SK-N-SH (cell line): ENCODE results near the gene SPECC1L. TPM values are rescaled to one million over a fixed set of nuclear protein-coding genes. Genes with fewer than 3 reads are reported as not detected.

Experiments
- CTCF ChIA-PET: fragments of 300-600, 350-600 bp; formaldehyde crosslinking; extraction: SDS; loops from one replicate; lab custom pipeline; 2021; lab: Yijun Ruan, JAX
- POLR2A ChIA-PET: fragments of 350-600 bp; sonication (Branson Sonifier 250); formaldehyde crosslinking; extraction: SDS; loops from one replicate; lab custom pipeline; 2020; ENCODE audit warnings: antibody characterized with exemption, inconsistent platforms; lab: Yijun Ruan, JAX
- DNase-seq: peaks from one replicate; pipeline ENCODE4 v3.0.0; 2012
- H2AFZ ChIP-seq: fragments of 200-600 bp; sonication (generic); 2 replicates; pipeline ENCODE4 v1.8.1; 2016; ENCODE audit warnings: antibody characterized with exemption, mild to moderate bottlenecking, low read depth
- H3F3A ChIP-seq: fragments of 200-600 bp; sonication (generic); replicated peaks from 2 replicates; pipeline ENCODE3; 2016; ENCODE audit warnings: antibody characterized with exemption, mild to moderate bottlenecking; ENCODE audit not compliant: insufficient read depth
- H3K27ac ChIP-seq, 2 experiments: fragments of 200-500 bp in 1 of 2; fragments of 200-600 bp in 1 of 2; sonication (Bioruptor generic) in 1 of 2; sonication (generic), shearing (Covaris generic) in 1 of 2; 2 replicates each; pipeline versions ENCODE4 v1.5.1 to v1.6.1; 2014 to 2016; ENCODE audit warnings: low read depth in 2 of 2, inconsistent platforms in 1 of 2, low read length in 1 of 2, mild to moderate bottlenecking in 1 of 2, mixed read lengths in 1 of 2
- H3K27me3 ChIP-seq: fragments of 200-600 bp; sonication (generic), shearing (Covaris generic); 2 replicates; pipeline ENCODE4 v1.6.1; 2016; ENCODE audit warnings: mixed run types; ENCODE audit not compliant: insufficient read depth
- H3K36me3 ChIP-seq, 2 experiments: fragments of 200-500 bp in 1 of 2; fragments of 200-600 bp in 1 of 2; sonication (Bioruptor generic) in 1 of 2; sonication (generic) in 1 of 2; replicated peaks in 1 of 2; 2 replicates each; pipeline versions ENCODE3 to v1.5.1; 2014 to 2016; ENCODE audit warnings: low read length in 1 of 2, mild to moderate bottlenecking in 1 of 2; ENCODE audit not compliant: insufficient read depth in 2 of 2, control insufficient read depth in 1 of 2
- H3K4me1 ChIP-seq, 2 experiments: fragments of 200-500 bp in 1 of 2; fragments of 200-600 bp in 1 of 2; sonication (Bioruptor generic) in 1 of 2; sonication (generic), shearing (Covaris generic) in 1 of 2; 2 replicates each; pipeline versions ENCODE4 v1.5.1 to v1.6.1; 2014 to 2016; ENCODE audit warnings: low read depth in 1 of 2, low read length in 1 of 2, mixed run types in 1 of 2; ENCODE audit not compliant: insufficient read depth in 2 of 2, control insufficient read depth in 1 of 2
- H3K4me2 ChIP-seq: fragments of 200-600 bp; sonication (generic), shearing (Covaris generic); 2 replicates; pipeline ENCODE4 v1.6.1; 2017; ENCODE audit warnings: mixed run types
- H3K4me3 ChIP-seq, 2 experiments: fragments of 200-500 bp in 1 of 2; fragments of 200-600 bp in 1 of 2; sonication (Bioruptor generic) in 1 of 2; sonication (generic), shearing (Covaris generic) in 1 of 2; 2 replicates each; pipeline versions ENCODE4 v1.5.1 to v1.8.1; 2014 to 2016; ENCODE audit warnings: low read depth in 2 of 2, inconsistent platforms in 1 of 2, low read length in 1 of 2, mild to moderate bottlenecking in 1 of 2, mixed read lengths in 1 of 2, moderate library complexity in 1 of 2
- H3K79me2 ChIP-seq: fragments of 200-600 bp; sonication (generic); 2 replicates; pipeline ENCODE4 v1.8.1; 2017; ENCODE audit warnings: mild to moderate bottlenecking; ENCODE audit not compliant: insufficient read depth
- H3K9ac ChIP-seq: fragments of 200-600 bp; sonication (generic); 2 replicates; pipeline ENCODE4 v1.6.1; 2017; ENCODE audit warnings: mixed run types
- H3K9me2 ChIP-seq: fragments of 200-600 bp; sonication (generic); 2 replicates; pipeline ENCODE4 v1.6.1; 2017; ENCODE audit warnings: mixed run types
- H3K9me3 ChIP-seq: fragments of 200-600 bp; sonication (generic); 2 replicates; pipeline ENCODE4 v1.6.1; 2017; ENCODE audit warnings: mixed run types, mild to moderate bottlenecking, moderate library complexity
- H4K20me1 ChIP-seq: fragments of 200-600 bp; sonication (generic); 2 replicates; pipeline ENCODE4 v1.6.1; 2017; ENCODE audit warnings: mild to moderate bottlenecking, mixed run types; ENCODE audit not compliant: insufficient read depth
- CHD2 ChIP-seq: fragments of 150-350 bp; IDR thresholded peaks from 2 replicates; pipeline ENCODE4 v1.6.1; 2018; ENCODE audit warnings: low read length; ENCODE audit not compliant: partially characterized antibody
- ELF1 ChIP-seq: IDR thresholded peaks from 2 replicates; pipeline ENCODE4 v1.4.0; 2012
- EP300 ChIP-seq, 2 experiments: IDR thresholded peaks; 2 replicates each; pipeline versions ENCODE4 v1.4.0 to v1.6.1; 2012; ENCODE audit warnings: borderline replicate concordance in 1 of 2, low read depth in 1 of 2, low read length in 1 of 2
- FOSL2 ChIP-seq: IDR thresholded peaks from 2 replicates; pipeline ENCODE4 v1.4.0; 2012; ENCODE audit warnings: low read depth, mild to moderate bottlenecking, moderate library complexity, borderline replicate concordance
- GATA2 ChIP-seq: sonication (generic); formaldehyde crosslinking; IDR thresholded peaks from 2 replicates; pipeline ENCODE4 v1.5.0; 2020; ENCODE audit warnings: mild to moderate bottlenecking, missing genetic modification reagents
- MXI1 ChIP-seq: IDR thresholded peaks from 2 replicates; pipeline ENCODE4 v1.6.1; 2012; ENCODE audit warnings: mild to moderate bottlenecking, low read depth, low read length, improper control_type of control experiment
- NFIC ChIP-seq: IDR thresholded peaks from 2 replicates; pipeline ENCODE4 v1.4.0; 2012; ENCODE audit warnings: borderline replicate concordance
- RCOR1 ChIP-seq: fragments of 150-350 bp; IDR thresholded peaks from 2 replicates; pipeline ENCODE4 v1.6.1; 2017; ENCODE audit warnings: antibody characterized with exemption, low read length
- RXRA ChIP-seq: IDR thresholded peaks from 2 replicates; pipeline ENCODE4 v1.4.0; 2012; ENCODE audit warnings: low read depth, mild to moderate bottlenecking, borderline replicate concordance
- SIN3A ChIP-seq: IDR thresholded peaks from 2 replicates; pipeline ENCODE4 v1.6.1; 2012; ENCODE audit warnings: low read depth, mild to moderate bottlenecking, low read length, moderate library complexity, borderline replicate concordance
- SMC3 ChIP-seq: IDR thresholded peaks from 2 replicates; pipeline ENCODE4 v1.6.1; 2012; ENCODE audit warnings: low read depth, low read length, improper control_type of control experiment
- TAF1 ChIP-seq: IDR thresholded peaks from 2 replicates; pipeline ENCODE4 v1.6.1; 2012; ENCODE audit warnings: low read depth, mild to moderate bottlenecking, low read length, moderate library complexity, borderline replicate concordance
- TEAD4 ChIP-seq: IDR thresholded peaks from 2 replicates; pipeline ENCODE4 v1.4.0; 2012; ENCODE audit warnings: mild to moderate bottlenecking, borderline replicate concordance; ENCODE audit not compliant: insufficient read depth
- WGBS: methylation state at CpG from one replicate; pipeline ENCODE4 v1.1.6; 2017; ENCODE audit warnings: low lambda C conversion rate; 5-methylcytosine and 5-hydroxymethylcytosine counted together
- polyA plus RNA-seq, 3 experiments: library from polyadenylated mRNA; depleted of rRNA; stranded (reverse); fragments of >200 nt; gene quantifications; 2 replicates each; pipeline ENCODE4 v1.2.3, GENCODE V29; 2012
- TF ChIP-seq, protein P1 (sequence below): IDR thresholded peaks from 2 replicates; pipeline ENCODE4 v1.4.0; 2012; ENCODE audit warnings: low read depth
- TF ChIP-seq, protein P2 (sequence below): IDR thresholded peaks from 2 replicates; pipeline ENCODE4 v1.4.0; 2012; ENCODE audit warnings: low read depth, borderline replicate concordance
- TF ChIP-seq, protein P3 (sequence below): fragments of 150-350 bp; IDR thresholded peaks from 2 replicates; pipeline ENCODE4 v1.6.1; 2016; ENCODE audit warnings: mild to moderate bottlenecking, low read depth, low read length

SPECC1L gene
- polyA plus RNA-seq, 1 of the 3 experiments (the other 2 are of a cell fraction), result 22.9 TPM

DNA sequence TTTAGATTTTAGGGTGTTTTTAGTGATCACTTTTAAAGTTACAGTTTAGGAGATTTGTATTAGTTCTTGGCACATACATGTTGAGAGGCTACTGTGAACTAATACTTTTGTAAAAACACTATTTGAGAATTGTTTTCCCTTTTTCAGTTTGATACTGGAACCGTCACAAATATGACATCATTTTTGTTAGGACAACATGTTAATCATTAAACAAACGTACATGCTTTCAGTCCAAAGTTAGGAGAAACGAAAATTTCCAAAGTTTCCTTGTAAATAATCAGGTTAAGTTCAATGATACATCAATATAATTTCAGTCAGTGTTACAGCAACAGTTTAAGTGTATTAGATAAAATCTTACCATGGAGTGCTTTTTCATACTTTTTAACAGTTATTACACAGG is 53.1 kb downstream of the SPECC1L start:
- TF ChIP-seq RXRA (no peak), RCOR1 (no peak)
- Histone ChIP-seq H3K27ac (peak overlapping the region; percentile 80 to 97), H3K36me3 (peaks cover 36 to 38% of the 10 kb centered on the region in 2 experiments), H3K4me3 (no peak overlapping the region), H3K79me2 (peaks cover 70% of the 10 kb centered on the region), H3K4me2 (peak overlapping the region; percentile 77; the same call in 1 of the 2 replicates), H3K9me2 (no peaks in the 10 kb centered on the region), H3F3A (peaks cover 55% of the 10 kb centered on the region), H4K20me1 (no peaks in the 10 kb centered on the region), H3K9ac (peak overlapping the region; percentile 22; the same call in 1 of the 2 replicates), H3K4me1 (peaks cover 17 to 45% of the 10 kb centered on the region in 2 experiments; a peak in 2 of 4 replicates), H2AFZ (no peak overlapping the region), H3K9me3 (no peaks in the 10 kb centered on the region), H3K27me3 (no peaks in the 10 kb centered on the region)
- CTCF ChIA-PET, result interaction anchor here (0.9 to 5.2 kb wide), 16 partner anchors 32 to 203 kb away, joined by 3 to 59 read pairs (median 5); no protein-coding TSS in a partner anchor
- WGBS, result 40% methylated on average over 3 of the region's 3 CpGs
- POLR2A ChIA-PET, result no interaction called here
- no peak for DNase-seq

DNA sequence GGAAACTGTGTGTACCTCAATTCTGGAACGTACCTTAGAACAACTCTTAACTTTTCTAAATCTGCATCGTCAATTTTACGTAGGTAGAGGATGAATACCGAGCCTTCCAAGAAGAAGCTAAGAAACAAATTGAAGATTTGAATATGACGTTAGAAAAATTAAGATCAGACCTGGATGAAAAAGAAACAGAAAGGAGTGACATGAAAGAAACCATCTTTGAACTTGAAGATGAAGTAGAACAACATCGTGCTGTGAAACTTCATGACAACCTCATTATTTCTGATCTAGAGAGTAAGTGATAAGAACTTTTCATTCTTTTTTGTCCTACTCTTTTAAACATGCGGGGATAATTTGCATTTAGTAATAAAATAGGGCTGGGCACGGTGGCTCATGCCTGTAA is 53.5 kb downstream of the SPECC1L start:
- peak overlapping the region; percentile 9; the same call in 1 of the 2 replicates for H3K4me2 ChIP-seq
- ChIA-PET POLR2A (no interaction called here), CTCF (interaction anchor here (0.6 to 5.2 kb wide), 19 partner anchors 23 to 203 kb away, joined by 3 to 59 read pairs (median 4); no protein-coding TSS in a partner anchor)
- peaks cover 40% of the 10 kb centered on the region in 2 experiments for H3K36me3 ChIP-seq
- H3K27me3 ChIP-seq, result no peaks in the 10 kb centered on the region
- 96% methylated on average over 8 of the region's 8 CpGs for WGBS
- no peaks in the 10 kb centered on the region for H3K9me3 ChIP-seq
- H3F3A ChIP-seq, result peaks cover 54% of the 10 kb centered on the region
- H3K9me2 ChIP-seq, result no peaks in the 10 kb centered on the region
- no peak overlapping the region for H3K9ac ChIP-seq
- H3K27ac ChIP-seq, result peak overlapping the region; percentile 80 to 97
- no peak for TF ChIP-seq TEAD4
- TF ChIP-seq GATA2 (CRISPR knock-in tag), result no peak
- TF ChIP-seq, protein P1, sequence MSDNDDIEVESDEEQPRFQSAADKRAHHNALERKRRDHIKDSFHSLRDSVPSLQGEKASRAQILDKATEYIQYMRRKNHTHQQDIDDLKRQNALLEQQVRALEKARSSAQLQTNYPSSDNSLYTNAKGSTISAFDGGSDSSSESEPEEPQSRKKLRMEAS, result no peak
- TF ChIP-seq, all 33 proteins: peak for 0
- no peak overlapping the region; a peak in 1 of 4 replicates for H3K4me3 ChIP-seq
- H4K20me1 ChIP-seq, result no peaks in the 10 kb centered on the region
- H3K4me1 ChIP-seq, result peaks cover 17 to 45% of the 10 kb centered on the region in 2 experiments; a peak in 2 of 4 replicates
- H2AFZ ChIP-seq, result no peak overlapping the region
- peaks cover 75% of the 10 kb centered on the region for H3K79me2 ChIP-seq
- no peak for DNase-seq

DNA sequence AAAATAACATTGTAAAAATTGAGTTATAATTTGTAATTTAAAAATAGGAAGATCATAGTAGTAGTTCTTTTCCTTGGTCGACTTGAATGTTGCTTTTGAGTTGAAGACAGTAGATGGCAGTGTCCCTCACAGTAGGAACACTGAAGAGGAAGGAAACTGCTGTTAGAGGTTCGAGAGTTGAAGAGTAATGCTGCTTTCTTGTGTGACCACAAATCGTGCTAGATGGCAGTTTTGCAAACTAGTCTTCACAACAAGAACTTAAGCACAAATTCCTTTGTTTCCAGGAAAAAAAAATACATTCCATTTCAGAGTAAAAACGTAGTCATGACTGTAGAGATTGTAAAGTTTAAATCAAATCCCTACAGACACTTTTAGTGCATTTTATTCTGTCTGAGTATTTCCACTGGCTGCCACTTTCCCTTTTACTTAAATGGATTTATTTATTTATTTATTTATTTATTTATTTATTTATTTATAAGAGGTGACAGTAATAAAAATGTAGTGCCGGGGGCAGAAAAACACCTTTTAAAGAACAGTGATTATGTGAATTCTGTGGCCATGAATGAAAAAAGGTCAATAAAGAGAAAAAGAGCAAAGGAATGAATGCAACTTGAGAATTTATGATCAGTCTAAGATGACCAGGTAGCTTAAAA is 54.6 kb downstream of the SPECC1L start:
- H3K79me2 ChIP-seq, result peaks cover 79% of the 10 kb centered on the region
- H3K4me2 ChIP-seq, result no peak overlapping the region; the same call in 1 of the 2 replicates
- peak overlapping the region; percentile 80 to 97 for H3K27ac ChIP-seq
- no peaks in the 10 kb centered on the region for H4K20me1 ChIP-seq
- peaks cover 46 to 50% of the 10 kb centered on the region in 2 experiments for H3K36me3 ChIP-seq
- no peak overlapping the region for H3K9ac ChIP-seq
- DNase-seq, result peak; percentile 42
- no peaks in the 10 kb centered on the region for H3K9me2 ChIP-seq
- no peaks in the 10 kb centered on the region for H3K9me3 ChIP-seq
- peaks cover 19 to 45% of the 10 kb centered on the region in 2 experiments; a peak in 3 of 4 replicates for H3K4me1 ChIP-seq
- no peak overlapping the region for H2AFZ ChIP-seq
- ChIA-PET CTCF (interaction anchor here (0.7 to 5.2 kb wide), 17 partner anchors 15 to 726 kb away, joined by 3 to 40 read pairs (median 3); partner anchors contain the start of gene ADORA2A), POLR2A (no interaction called here)
- 21% methylated on average over 5 of the region's 5 CpGs for WGBS
- no peak overlapping the region for H3K4me3 ChIP-seq
- H3F3A ChIP-seq, result peaks cover 60% of the 10 kb centered on the region
- no peaks in the 10 kb centered on the region for H3K27me3 ChIP-seq
- TF ChIP-seq EP300 (IDR thresholded peaks at IDR 0.05; ENCODE audit: borderline replicate concordance in 1 of 2, low read depth in 1 of 2, low read length in 1 of 2), result peak in 1 of 2 experiments; percentile 27; a peak in 1 of 4 replicates
- 0 out of 2 replicates have a peak, but pooled peaks have one; percentile 13 for TF ChIP-seq MXI1
- TF ChIP-seq SMC3, result peak; percentile 77
- no peak for TF ChIP-seq NFIC
- no peak for TF ChIP-seq TAF1
- TF ChIP-seq ELF1, result no peak
- TF ChIP-seq SIN3A, result no peak
- TF ChIP-seq, protein P2, sequence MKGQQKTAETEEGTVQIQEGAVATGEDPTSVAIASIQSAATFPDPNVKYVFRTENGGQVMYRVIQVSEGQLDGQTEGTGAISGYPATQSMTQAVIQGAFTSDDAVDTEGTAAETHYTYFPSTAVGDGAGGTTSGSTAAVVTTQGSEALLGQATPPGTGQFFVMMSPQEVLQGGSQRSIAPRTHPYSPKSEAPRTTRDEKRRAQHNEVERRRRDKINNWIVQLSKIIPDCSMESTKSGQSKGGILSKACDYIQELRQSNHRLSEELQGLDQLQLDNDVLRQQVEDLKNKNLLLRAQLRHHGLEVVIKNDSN, result no peak
- TF ChIP-seq RXRA, result no peak
- TF ChIP-seq CHD2, result peak; percentile 8
- TF ChIP-seq FOSL2, result no peak
- TF ChIP-seq, protein P3, sequence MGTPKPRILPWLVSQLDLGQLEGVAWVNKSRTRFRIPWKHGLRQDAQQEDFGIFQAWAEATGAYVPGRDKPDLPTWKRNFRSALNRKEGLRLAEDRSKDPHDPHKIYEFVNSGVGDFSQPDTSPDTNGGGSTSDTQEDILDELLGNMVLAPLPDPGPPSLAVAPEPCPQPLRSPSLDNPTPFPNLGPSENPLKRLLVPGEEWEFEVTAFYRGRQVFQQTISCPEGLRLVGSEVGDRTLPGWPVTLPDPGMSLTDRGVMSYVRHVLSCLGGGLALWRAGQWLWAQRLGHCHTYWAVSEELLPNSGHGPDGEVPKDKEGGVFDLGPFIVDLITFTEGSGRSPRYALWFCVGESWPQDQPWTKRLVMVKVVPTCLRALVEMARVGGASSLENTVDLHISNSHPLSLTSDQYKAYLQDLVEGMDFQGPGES, result no peak
